Measurements from ENCODE around the gene CREG1.
A peak's percentile ranks its signal among the peaks of the same experiment; 100 is the strongest.

Gene CREG1

GRCh38 chr1:167512046-167512654, 41.4 kb downstream of the CREG1 start:
- no peak for TF ChIP-seq GATA2 (IDR thresholded peaks at IDR 0.05; ENCODE audit: low read depth, low read length)
- no peak for TF ChIP-seq GATA3 (IDR thresholded peaks at IDR 0.05; ENCODE audit: low read depth, low read length)

DNA sequence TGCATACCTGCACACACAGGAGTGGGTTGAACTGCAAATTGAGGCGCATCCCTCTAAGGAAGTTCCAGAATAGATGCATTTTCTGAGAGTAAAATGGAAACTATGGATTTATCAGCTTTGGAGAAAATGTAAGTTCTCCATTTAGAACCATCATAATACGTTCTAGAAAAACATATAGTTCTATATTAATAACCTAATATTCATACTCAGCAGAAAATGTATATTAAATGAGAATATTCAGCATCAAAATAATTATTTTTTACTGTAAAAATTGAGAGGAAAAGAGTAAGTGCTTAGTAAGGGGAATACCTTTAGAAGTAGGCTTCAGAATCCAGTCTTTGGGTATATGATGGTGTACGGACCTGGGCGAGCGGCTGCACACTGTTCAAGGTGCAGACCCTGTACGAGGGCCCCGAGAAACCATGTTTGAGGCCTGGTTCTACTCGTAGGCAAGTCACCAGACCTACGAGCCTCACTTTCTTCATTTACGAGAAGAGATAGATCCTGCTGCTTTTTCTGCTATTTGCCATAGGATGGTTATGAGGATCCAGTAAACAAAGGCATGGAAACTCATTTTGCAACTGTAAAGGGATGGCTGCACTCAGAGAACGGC, 42.1 kb downstream of the CREG1 start:
- TF ChIP-seq GATA3 (IDR thresholded peaks at IDR 0.05; ENCODE audit: low read depth, low read length) (no peak), GATA2 (IDR thresholded peaks at IDR 0.05; ENCODE audit: low read depth, low read length) (no peak)

DNA sequence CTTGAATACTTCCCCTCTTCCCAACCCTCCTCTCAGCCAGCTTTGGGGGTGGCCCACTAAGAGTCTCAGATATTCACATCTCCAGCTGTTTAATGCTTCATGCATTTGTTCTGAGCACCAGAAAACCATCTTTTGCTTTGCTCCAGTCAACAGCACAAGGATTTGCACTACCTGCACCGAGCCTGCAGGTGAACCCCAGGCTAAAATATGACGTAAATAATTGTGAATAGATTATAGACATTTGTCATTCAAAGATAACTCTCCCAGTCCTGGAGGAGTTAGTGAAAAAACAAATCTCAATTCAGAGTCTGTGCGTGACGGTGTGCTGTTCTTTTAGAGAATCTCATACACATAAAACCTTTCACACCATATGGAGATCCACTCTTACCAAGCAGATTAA, 42.7 kb downstream of the CREG1 start:
- TF ChIP-seq GATA3 (IDR thresholded peaks at IDR 0.05; ENCODE audit: low read depth, low read length), result no peak
- no peak for TF ChIP-seq GATA2 (IDR thresholded peaks at IDR 0.05; ENCODE audit: low read depth, low read length)

DNA sequence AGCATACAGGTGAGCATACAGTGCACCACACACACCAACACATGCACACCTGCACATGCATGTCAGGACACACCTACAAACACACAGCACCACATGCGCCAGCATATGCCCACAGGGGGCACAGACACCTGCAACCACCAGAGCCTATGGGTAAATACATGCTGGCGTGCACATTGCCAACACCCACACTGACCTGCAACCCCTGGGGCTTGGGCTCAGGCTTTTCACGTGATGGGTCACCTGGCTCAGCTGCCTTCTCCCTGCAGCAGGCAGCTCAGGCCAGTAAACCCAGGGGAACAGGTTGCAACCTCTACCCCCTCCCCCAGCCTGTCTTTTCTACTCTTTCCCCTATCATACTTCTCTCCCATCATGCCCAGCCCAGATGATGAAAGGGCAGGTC, 43.3 kb downstream of the CREG1 start:
- TF ChIP-seq GATA2 (IDR thresholded peaks at IDR 0.05; ENCODE audit: low read depth, low read length) (no peak), GATA3 (IDR thresholded peaks at IDR 0.05; ENCODE audit: low read depth, low read length) (no peak)

DNA sequence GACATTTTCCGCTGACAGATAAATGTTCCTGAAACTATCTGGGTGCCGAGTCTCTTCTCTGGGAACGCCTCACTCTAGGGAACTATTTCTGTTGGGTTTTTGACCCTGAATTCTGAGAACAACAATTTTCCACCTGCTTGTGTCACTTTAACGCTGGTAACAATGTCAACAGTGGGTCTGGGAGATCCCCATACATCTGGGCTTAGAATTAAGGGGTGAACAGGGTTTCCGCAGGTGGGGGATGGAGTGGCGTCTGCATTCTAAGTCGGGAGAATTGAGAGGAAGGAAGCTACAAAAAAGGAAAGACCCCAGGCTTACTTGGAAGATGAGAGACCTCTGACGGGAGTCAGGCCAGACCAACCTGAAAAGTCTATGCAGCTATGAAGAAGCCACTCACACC, 44.0 kb downstream of the CREG1 start:
- TF ChIP-seq GATA2 (IDR thresholded peaks at IDR 0.05; ENCODE audit: low read depth, low read length), result no peak
- TF ChIP-seq GATA3 (IDR thresholded peaks at IDR 0.05; ENCODE audit: low read depth, low read length), result no peak

DNA sequence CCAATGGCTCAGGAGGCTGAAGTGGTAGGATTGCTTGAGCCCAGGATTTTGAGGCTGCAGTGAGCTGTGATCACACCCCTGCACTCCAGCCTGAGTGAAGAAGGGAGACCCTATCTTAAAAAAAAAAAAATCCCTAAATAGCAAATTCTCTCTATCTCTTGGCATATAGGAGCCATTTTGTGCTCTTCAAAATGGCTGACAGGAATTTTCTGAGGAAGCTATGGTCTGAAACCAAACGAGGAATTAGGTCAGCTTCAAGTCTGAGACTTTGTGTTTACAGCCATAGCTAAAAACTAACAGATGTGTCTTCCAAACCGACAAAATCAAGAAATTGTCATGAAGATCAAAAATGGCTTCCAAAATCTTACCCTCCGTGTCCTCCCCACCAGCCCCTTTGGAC, 45.8 kb downstream of the CREG1 start:
- TF ChIP-seq GATA2 (IDR thresholded peaks at IDR 0.05; ENCODE audit: low read depth, low read length), result no peak
- no peak for TF ChIP-seq GATA3 (IDR thresholded peaks at IDR 0.05; ENCODE audit: low read depth, low read length)

DNA sequence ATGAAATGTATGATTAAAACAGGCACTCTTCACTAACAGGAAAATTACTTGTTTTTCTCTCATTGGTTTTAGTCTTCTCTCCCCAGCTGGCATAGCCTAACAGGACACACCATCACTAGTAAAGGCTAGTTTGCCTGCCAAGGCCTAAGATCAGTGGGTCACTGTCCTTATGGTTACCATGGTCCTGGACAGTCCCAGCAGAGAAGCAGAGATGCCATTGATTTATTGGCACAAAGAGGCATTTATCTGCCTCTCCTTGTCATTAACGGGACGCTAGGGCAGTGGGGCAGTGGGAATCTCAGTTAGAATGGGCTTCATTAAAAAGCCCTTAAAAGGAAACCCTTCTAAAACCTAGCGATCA, 49.1 kb downstream of the CREG1 start:
- TF ChIP-seq GATA3 (IDR thresholded peaks at IDR 0.05; ENCODE audit: low read depth, low read length) (no peak), GATA2 (IDR thresholded peaks at IDR 0.05; ENCODE audit: low read depth, low read length) (no peak)

DNA sequence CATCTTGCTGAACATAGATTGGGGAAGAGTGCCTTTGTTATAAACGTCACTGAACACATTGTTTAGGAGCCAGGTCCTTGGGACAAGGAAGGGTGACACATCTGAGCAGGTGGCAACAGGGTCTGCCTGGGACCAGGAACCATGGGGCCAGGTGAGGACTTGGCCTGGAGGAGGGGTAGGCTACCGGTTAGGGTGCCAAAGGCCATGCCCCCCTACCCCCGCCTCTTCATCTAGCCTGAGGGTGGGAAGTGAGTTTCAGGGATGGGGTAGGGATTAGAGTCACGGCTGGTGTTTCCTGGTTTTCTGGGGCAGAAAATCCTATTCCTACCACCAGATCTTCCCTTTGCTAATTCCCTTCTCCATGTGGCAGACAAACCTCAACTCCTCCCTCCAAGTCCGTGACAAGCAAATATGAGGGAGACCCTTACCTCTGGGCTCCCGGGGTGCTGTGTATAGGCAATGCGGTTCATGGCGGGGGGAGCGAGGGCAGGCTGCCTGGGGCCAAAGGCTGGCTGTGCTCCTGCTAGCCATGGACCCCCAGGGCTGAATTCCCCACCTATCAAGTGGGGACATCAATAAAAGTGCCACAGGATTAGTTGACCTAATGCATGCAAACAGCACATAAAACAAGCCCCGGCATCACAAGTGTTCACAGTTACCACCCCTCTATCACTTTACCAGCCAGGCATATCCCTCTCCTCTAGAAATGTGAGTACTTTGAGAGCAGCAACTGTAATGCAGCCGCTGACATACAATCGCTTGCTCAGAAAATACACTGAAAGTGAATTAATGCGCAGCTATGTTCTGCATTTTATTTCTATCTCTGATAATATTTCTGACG, 49.7 kb downstream of the CREG1 start:
- TF ChIP-seq GATA2 (IDR thresholded peaks at IDR 0.05; ENCODE audit: low read depth, low read length), result no peak
- TF ChIP-seq GATA3 (IDR thresholded peaks at IDR 0.05; ENCODE audit: low read depth, low read length), result no peak

GRCh38 chr1:167502719-167503462, 50.7 kb downstream of the CREG1 start:
- TF ChIP-seq GATA2 (IDR thresholded peaks at IDR 0.05; ENCODE audit: low read depth, low read length) (no peak), GATA3 (IDR thresholded peaks at IDR 0.05; ENCODE audit: low read depth, low read length) (no peak)

GRCh38 chr1:167502192-167502551, 51.4 kb downstream of the CREG1 start:
- TF ChIP-seq GATA2 (IDR thresholded peaks at IDR 0.05; ENCODE audit: low read depth, low read length) (no peak), GATA3 (IDR thresholded peaks at IDR 0.05; ENCODE audit: low read depth, low read length) (no peak)

DNA sequence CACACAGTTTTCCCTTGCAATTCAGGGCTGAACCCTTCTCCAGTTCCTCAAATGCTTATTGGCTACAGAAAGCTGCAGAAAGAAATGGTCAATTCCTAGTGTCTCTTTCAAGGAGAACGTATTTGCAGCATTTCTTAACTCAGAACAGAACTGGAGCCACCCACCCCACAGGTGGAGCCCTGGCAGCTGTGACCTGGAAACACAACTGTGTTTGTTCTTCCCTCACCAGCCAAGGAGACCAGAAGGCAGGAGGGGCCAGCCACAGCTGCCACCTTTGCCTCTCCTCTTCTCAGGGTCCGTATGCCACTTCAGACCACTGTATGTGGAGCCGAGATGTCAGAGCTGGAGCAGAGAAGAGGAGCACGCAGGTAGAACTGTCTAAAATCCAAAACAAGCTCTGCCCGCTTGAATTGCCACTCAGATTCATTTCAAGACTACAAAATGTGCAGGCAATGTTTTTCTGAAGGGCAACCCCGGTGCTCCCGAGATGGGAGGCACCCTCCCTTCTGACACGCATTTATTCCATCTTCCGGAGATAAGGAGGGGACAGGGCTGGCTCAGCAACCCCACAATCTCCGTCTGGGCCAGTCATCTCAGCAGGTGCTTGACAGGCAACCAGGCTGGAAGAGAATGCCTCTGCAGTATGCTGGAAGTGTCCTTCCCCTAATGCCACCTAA, 51.9 kb downstream of the CREG1 start:
- TF ChIP-seq GATA3 (IDR thresholded peaks at IDR 0.05; ENCODE audit: low read depth, low read length) (no peak), GATA2 (IDR thresholded peaks at IDR 0.05; ENCODE audit: low read depth, low read length) (no peak)

- peak; percentile 34; the same call in 1 of the 2 replicates for TF ChIP-seq GATA2 (IDR thresholded peaks at IDR 0.05; ENCODE audit: low read depth, low read length)
- TF ChIP-seq GATA3 (IDR thresholded peaks at IDR 0.05; ENCODE audit: low read depth, low read length), result peak; percentile 84
Measured at GRCh38 chr1:167500283-167500860, 53.2 kb downstream of the CREG1 start.

- no peak for TF ChIP-seq GATA3 (IDR thresholded peaks at IDR 0.05; ENCODE audit: low read depth, low read length)
- TF ChIP-seq GATA2 (IDR thresholded peaks at IDR 0.05; ENCODE audit: low read depth, low read length), result no peak
Measured at GRCh38 chr1:167499664-167500101, 53.9 kb downstream of the CREG1 start.

All from SH-SY5Y (cell line).